Vagina (tissue), 2 donors: ENCODE data around the gene AMH. TPM values are rescaled to one million over a fixed set of nuclear protein-coding genes. Genes with fewer than 3 reads are reported as not detected.

Experiments used
- DNase-seq, 2 donors: peaks; one replicate each; pipeline ENCODE4 v3.0.0-alpha.2; 2017; ENCODE audit errors: extremely low spot score in 2 of 2
- H3K27ac ChIP-seq: fragments of 200-600 bp; sonication (generic); one replicate; pipeline ENCODE4 v1.5.1; 2019
- H3K27me3 ChIP-seq: fragments of 200-600 bp; sonication (generic); one replicate; pipeline ENCODE4 v1.5.1; 2019
- H3K36me3 ChIP-seq, 2 donors: fragments of 200-600 bp; sonication (generic); one replicate each; pipeline ENCODE4 v1.5.1; 2017 to 2019
- H3K4me1 ChIP-seq: fragments of 200-600 bp; sonication (generic); one replicate; pipeline ENCODE4 v1.5.1; 2019
- H3K4me3 ChIP-seq, 2 donors: fragments of 200-600 bp; sonication (generic); 1 replicate in 1 of 2; 2 replicates in 1 of 2; pipeline ENCODE4 v1.5.1; 2016 to 2019
- H3K9me3 ChIP-seq: fragments of 200-600 bp; sonication (generic); one replicate; pipeline ENCODE4 v1.5.1; 2019
- CTCF ChIP-seq, 3 experiments: fragments of 450-650 bp in 2 of 3; fragments of 200-600 bp in 1 of 3; sonication (generic) in 1 of 3; IDR thresholded peaks; one replicate each; pipeline ENCODE4 v1.5.1; 2017 to 2019; ENCODE audit warnings: antibody characterized with exemption in 3 of 3, mild to moderate bottlenecking in 2 of 3, moderate library complexity in 2 of 3
- POLR2A ChIP-seq, 2 donors: fragments of 450-650 bp; IDR thresholded peaks; one replicate each; pipeline ENCODE4 v1.6.1; 2017; ENCODE audit warnings: antibody characterized with exemption in 2 of 2, mild to moderate bottlenecking in 2 of 2, moderate library complexity in 2 of 2
- POLR2AphosphoS5 ChIP-seq, 2 donors: sonication (generic); formaldehyde crosslinking; IDR thresholded peaks; one replicate each; pipeline ENCODE4 v1.9.0; 2017; ENCODE audit warnings: antibody characterized with exemption in 2 of 2, mild to moderate bottlenecking in 2 of 2, low read depth in 1 of 2; ENCODE audit not compliant: insufficient read depth in 1 of 2
- intact Hi-C: fragments of 100-400 bp; cut with DNase I; formaldehyde crosslinking; loops from one replicate; pipeline ENCODE4 v1.15.1; 2023
- total RNA-seq: library from RNA; depleted of rRNA; stranded (reverse); fragments of >200 nt; gene quantifications from one replicate; pipeline ENCODE4 v1.2.3, GENCODE V29; 2016

The AMH gene
- total RNA-seq, 1 donor from 2014 or later: 2.7 TPM

GRCh38 chr19:2275588-2276428, 26.7 kb downstream of the AMH start:
- Histone ChIP-seq H3K4me1 (peaks cover 59% of the 10 kb centered on the region), H3K9me3 (no peaks in the 10 kb centered on the region), H3K36me3 (peaks cover 0 to 22% of the 10 kb centered on the region in 2 donors), H3K4me3 (peak overlapping the region in 1 of 2 donors; percentile 16), H3K27me3 (no peaks in the 10 kb centered on the region), H3K27ac (peak overlapping the region; percentile 18)
- no peak for DNase-seq
- TF ChIP-seq POLR2AphosphoS5 (IDR thresholded peaks at IDR 0.05; ENCODE audit: insufficient read depth in 1 of 2, low read depth in 1 of 2) (no peak), POLR2A (IDR thresholded peaks at IDR 0.05) (no peak), CTCF (IDR thresholded peaks at IDR 0.05) (no peak)
- intact Hi-C loops: no loop called here

GRCh38 chr19:2276429-2276986, 27.4 kb downstream of the AMH start:
- peak overlapping the region; percentile 18 for H3K27ac ChIP-seq
- peaks cover 52% of the 10 kb centered on the region for H3K4me1 ChIP-seq
- no peak for TF ChIP-seq CTCF (IDR thresholded peaks at IDR 0.05)
- TF ChIP-seq POLR2A (IDR thresholded peaks at IDR 0.05): no peak
- no peak for TF ChIP-seq POLR2AphosphoS5 (IDR thresholded peaks at IDR 0.05; ENCODE audit: insufficient read depth in 1 of 2, low read depth in 1 of 2)
- intact Hi-C loops: no loop called here
- peak overlapping the region in 1 of 2 donors; percentile 16 for H3K4me3 ChIP-seq
- H3K9me3 ChIP-seq: no peaks in the 10 kb centered on the region
- no peak for DNase-seq
- no peaks in the 10 kb centered on the region for H3K27me3 ChIP-seq
- H3K36me3 ChIP-seq: peaks cover 0 to 21% of the 10 kb centered on the region in 2 donors

GRCh38 chr19:2277138-2277537, 28.0 kb downstream of the AMH start:
- no peak overlapping the region for H3K27ac ChIP-seq
- TF ChIP-seq CTCF (IDR thresholded peaks at IDR 0.05): no peak
- no peak for TF ChIP-seq POLR2AphosphoS5 (IDR thresholded peaks at IDR 0.05; ENCODE audit: insufficient read depth in 1 of 2, low read depth in 1 of 2)
- no peak for TF ChIP-seq POLR2A (IDR thresholded peaks at IDR 0.05)
- H3K36me3 ChIP-seq: peaks cover 0 to 14% of the 10 kb centered on the region in 2 donors
- peaks cover 52% of the 10 kb centered on the region for H3K4me1 ChIP-seq
- H3K4me3 ChIP-seq: no peak overlapping the region
- no peaks in the 10 kb centered on the region for H3K27me3 ChIP-seq
- no peaks in the 10 kb centered on the region for H3K9me3 ChIP-seq
- DNase-seq: no peak
- intact Hi-C loops: no loop called here

- H3K9me3 ChIP-seq: no peaks in the 10 kb centered on the region
- no peak overlapping the region for H3K4me3 ChIP-seq
- no peak overlapping the region for H3K27ac ChIP-seq
- H3K27me3 ChIP-seq: no peaks in the 10 kb centered on the region
- intact Hi-C loops: no loop called here
- peaks cover 44% of the 10 kb centered on the region for H3K4me1 ChIP-seq
- TF ChIP-seq POLR2AphosphoS5 (IDR thresholded peaks at IDR 0.05; ENCODE audit: insufficient read depth in 1 of 2, low read depth in 1 of 2) (no peak), POLR2A (IDR thresholded peaks at IDR 0.05) (no peak), CTCF (IDR thresholded peaks at IDR 0.05) (no peak)
- no peak for DNase-seq
- H3K36me3 ChIP-seq: no peaks in the 10 kb centered on the region
These were observed 29.5 kb downstream of the AMH start for GRCh38 chr19:2278459-2279158.
